Neural cell (in vitro differentiated cells): ENCODE measurements around the gene GASK1A. TPM values are rescaled to one million over a fixed set of nuclear protein-coding genes. Genes with fewer than 3 reads are reported as not detected.

Experiments
- H2AFZ ChIP-seq: fragments of 200-600, 300-800 bp; sonication (generic), shearing (Covaris generic); 2 replicates; pipeline ENCODE4 v1.6.0; 2014; ENCODE audit warnings: low read depth, mild to moderate bottlenecking, antibody characterized with exemption, low read length, moderate library complexity
- H3F3A ChIP-seq: fragments of 200-600 bp; shearing (Covaris generic); 2 replicates; pipeline ENCODE4 v1.6.1; 2016; ENCODE audit warnings: mild to moderate bottlenecking, moderate library complexity, mixed read lengths, antibody characterized with exemption, low read length; ENCODE audit not compliant: insufficient read depth, poor library complexity, severe bottlenecking
- H3K27ac ChIP-seq: fragments of 200-600, 300-800 bp; sonication (generic), shearing (Covaris generic); 2 replicates; pipeline ENCODE4 v1.5.1; 2014; ENCODE audit warnings: mild to moderate bottlenecking, low read length, moderate library complexity
- H3K27me3 ChIP-seq: fragments of 300-800, 200-600 bp; sonication (generic), shearing (Covaris generic); 2 replicates; pipeline ENCODE4 v1.6.0; 2014; ENCODE audit warnings: mild to moderate bottlenecking, low read depth, low read length, moderate library complexity; ENCODE audit not compliant: insufficient read depth
- H3K36me3 ChIP-seq: fragments of 300-800, 200-600 bp; sonication (generic), shearing (Covaris generic); 2 replicates; pipeline ENCODE4 v1.5.1; 2014; ENCODE audit warnings: mild to moderate bottlenecking, antibody characterized with exemption, low read length, moderate library complexity; ENCODE audit not compliant: insufficient read depth
- H3K4me2 ChIP-seq: fragments of 300-800, 200-600 bp; sonication (generic), shearing (Covaris generic); 2 replicates; pipeline ENCODE4 v1.6.0; 2014; ENCODE audit warnings: mild to moderate bottlenecking, low read length
- H3K4me3 ChIP-seq: fragments of 300-800, 200-600 bp; sonication (generic), shearing (Covaris generic); 2 replicates; pipeline ENCODE4 v1.5.1; 2014; ENCODE audit warnings: mild to moderate bottlenecking, low read length, moderate library complexity
- H3K79me2 ChIP-seq: fragments of 200-600 bp; shearing (Covaris generic); replicated peaks from 2 replicates; pipeline ENCODE4 v1.6.0; 2014; ENCODE audit warnings: mild to moderate bottlenecking, low read length, moderate library complexity; ENCODE audit not compliant: insufficient read depth
- H3K9ac ChIP-seq: fragments of 300-800, 200-600 bp; sonication (generic), shearing (Covaris generic); 2 replicates; pipeline ENCODE4 v1.6.1; 2016; ENCODE audit warnings: mild to moderate bottlenecking, low read length, mixed read lengths
- H3K9me2 ChIP-seq: fragments of 200-600 bp; shearing (Covaris generic); 2 replicates; pipeline ENCODE4 v1.6.1; 2016; ENCODE audit warnings: mild to moderate bottlenecking, low read length, mixed read lengths; ENCODE audit not compliant: insufficient read depth
- H3K9me3 ChIP-seq: fragments of 200-600, 300-800 bp; sonication (generic), shearing (Covaris generic); 2 replicates; pipeline ENCODE4 v1.6.1; 2016; ENCODE audit warnings: mild to moderate bottlenecking, mixed run types, low read length, moderate library complexity, mixed read lengths
- H4K20me1 ChIP-seq: fragments of 200-600 bp; shearing (Covaris generic); 2 replicates; pipeline ENCODE4 v1.6.1; 2016; ENCODE audit warnings: mild to moderate bottlenecking, mixed run types; ENCODE audit not compliant: insufficient read depth
- CTCF ChIP-seq: fragments of 450-650 bp; IDR thresholded peaks from 2 replicates; pipeline ENCODE4 v1.5.1; 2014; ENCODE audit warnings: antibody characterized with exemption, mild to moderate bottlenecking, moderate library complexity; ENCODE audit not compliant: poor library complexity, severe bottlenecking
- EP300 ChIP-seq: fragments of 450-650 bp; conservative IDR thresholded peaks from 2 replicates; pipeline ENCODE4 v1.6.1; 2014; ENCODE audit warnings: antibody characterized with exemption, mild to moderate bottlenecking, moderate library complexity; ENCODE audit not compliant: poor library complexity, severe bottlenecking
- EZH2 ChIP-seq: fragments of 200-600, 300-800 bp; shearing (Covaris generic), sonication (generic); IDR thresholded peaks from 2 replicates; pipeline ENCODE4 v1.6.1; 2014; ENCODE audit warnings: antibody characterized with exemption, low read length, borderline replicate concordance, mild to moderate bottlenecking; ENCODE audit not compliant: insufficient read depth, poor library complexity, severe bottlenecking
- MXI1 ChIP-seq: fragments of 450-650 bp; conservative IDR thresholded peaks from 2 replicates; pipeline ENCODE4 v1.6.1; 2014; ENCODE audit warnings: antibody characterized with exemption, mild to moderate bottlenecking; ENCODE audit not compliant: poor library complexity, severe bottlenecking
- POLR2AphosphoS5 ChIP-seq: IDR thresholded peaks from 2 replicates; pipeline ENCODE4 v1.6.1; 2012
- RAD21 ChIP-seq: fragments of 450-650 bp; conservative IDR thresholded peaks from 2 replicates; pipeline ENCODE4 v1.6.1; 2014; ENCODE audit warnings: antibody characterized with exemption, mild to moderate bottlenecking, moderate library complexity
- REST ChIP-seq: IDR thresholded peaks from 2 replicates; pipeline ENCODE4 v1.6.1; 2012; ENCODE audit warnings: borderline replicate concordance
- SMC3 ChIP-seq: fragments of 450-650 bp; conservative IDR thresholded peaks from 2 replicates; pipeline ENCODE4 v1.6.1; 2014; ENCODE audit warnings: antibody characterized with exemption, mild to moderate bottlenecking, moderate library complexity; ENCODE audit not compliant: poor library complexity
- TAF1 ChIP-seq: IDR thresholded peaks from 2 replicates; pipeline ENCODE4 v1.6.1; 2012; ENCODE audit warnings: low read depth
- polyA plus RNA-seq: library from polyadenylated mRNA; depleted of rRNA; stranded (reverse); fragments of >200 nt; gene quantifications from 2 replicates; pipeline ENCODE4 v1.2.3, GENCODE V29; 2014

GASK1A gene
- polyA plus RNA-seq, 1 donor from 2014 or later: not detected

- Histone ChIP-seq H3K9me2 (no peaks in the 10 kb centered on the region), H3K27me3 (no peaks in the 10 kb centered on the region), H3K9ac (no peak overlapping the region), H2AFZ (no peak overlapping the region), H3K36me3 (no peaks in the 10 kb centered on the region), H3K4me2 (no peak overlapping the region), H3K4me3 (no peak overlapping the region), H3F3A (no peaks in the 10 kb centered on the region), H3K79me2 (no peaks in the 10 kb centered on the region), H3K27ac (no peak overlapping the region), H3K9me3 (no peaks in the 10 kb centered on the region), H4K20me1 (no peaks in the 10 kb centered on the region)
- TF ChIP-seq RAD21 (no peak), EZH2 (no peak), EP300 (no peak), POLR2AphosphoS5 (no peak), MXI1 (no peak), REST (no peak), TAF1 (no peak), SMC3 (no peak), CTCF (no peak)
Measured at GRCh38 chr3:43032646-43033628, 53.8 kb downstream of the GASK1A start.

GRCh38 chr3:43034200-43034599 is 55.1 kb downstream of the GASK1A start:
- no peak for TF ChIP-seq POLR2AphosphoS5
- TF ChIP-seq EP300: no peak
- TF ChIP-seq REST: no peak
- no peak for TF ChIP-seq CTCF
- no peak for TF ChIP-seq RAD21
- TF ChIP-seq EZH2: no peak
- no peak for TF ChIP-seq SMC3
- no peak for TF ChIP-seq TAF1
- TF ChIP-seq MXI1: no peak
- H3F3A ChIP-seq: no peaks in the 10 kb centered on the region
- no peak overlapping the region for H3K9ac ChIP-seq
- H3K9me2 ChIP-seq: no peaks in the 10 kb centered on the region
- H3K27ac ChIP-seq: no peak overlapping the region
- no peaks in the 10 kb centered on the region for H3K36me3 ChIP-seq
- no peak overlapping the region for H3K4me2 ChIP-seq
- no peaks in the 10 kb centered on the region for H3K27me3 ChIP-seq
- H3K79me2 ChIP-seq: no peaks in the 10 kb centered on the region
- no peak overlapping the region for H3K4me3 ChIP-seq
- no peaks in the 10 kb centered on the region for H3K9me3 ChIP-seq
- no peak overlapping the region for H2AFZ ChIP-seq
- H4K20me1 ChIP-seq: no peaks in the 10 kb centered on the region
